Right kidney (tissue), 9 donors: ENCODE measurements around the gene AURKAIP1.
"Not testable (repeated sequence)": the region's sequence is repeated elsewhere in the genome, so short reads cannot be mapped to it uniquely, and the experiment has no call there.

Source experiments
- DNase-seq: peaks from one replicate; pipeline ENCODE4 v3.0.0-alpha.2; 2016
- long read RNA-seq, 8 donors: transcript quantifications; one replicate each; lab custom pipeline, GENCODE V29; 2026

The AURKAIP1 gene
- long read RNA-seq, donor 1, transcript AURKAIP1-203 (3 exons, 1,072 nt): minor isoform, 15 of 170 reads
- long read RNA-seq, donor 1, transcript AURKAIP1-204 (4 exons, 875 nt): minor isoform, 30 of 170 reads
- long read RNA-seq, donor 1, transcript AURKAIP1-201 (4 exons, 798 nt): minor isoform, 6 of 170 reads
- long read RNA-seq, donor 1, transcript AURKAIP1-202 (4 exons, 1,047 nt): major isoform, 87 of 170 reads
- long read RNA-seq, donor 1, partial matches to known transcripts: 32 of 170 reads
- long read RNA-seq, donor 1, other reads (novel, unspliced or antisense): 0 of 170 reads
- long read RNA-seq, donor 2, transcript AURKAIP1-203 (3 exons, 1,072 nt): minor isoform, 16 of 103 reads
- long read RNA-seq, donor 2, transcript AURKAIP1-204 (4 exons, 875 nt): minor isoform, 16 of 103 reads
- long read RNA-seq, donor 2, transcript AURKAIP1-202 (4 exons, 1,047 nt): major isoform, 53 of 103 reads
- long read RNA-seq, donor 2, partial matches to known transcripts: 15 of 103 reads
- long read RNA-seq, donor 2, other reads (novel, unspliced or antisense): 0 of 103 reads
- long read RNA-seq, donor 3, transcript AURKAIP1-203 (3 exons, 1,072 nt): minor isoform, 6 of 52 reads
- long read RNA-seq, donor 3, transcript AURKAIP1-202 (4 exons, 1,047 nt): major isoform, 31 of 52 reads
- long read RNA-seq, donor 3, transcript AURKAIP1-204 (4 exons, 875 nt): minor isoform, 5 of 52 reads
- long read RNA-seq, donor 3, partial matches to known transcripts: 9 of 52 reads
- long read RNA-seq, donor 3, other reads (novel, unspliced or antisense): 0 of 52 reads
- long read RNA-seq, donor 4, transcript AURKAIP1-204 (4 exons, 875 nt): minor isoform, 16 of 89 reads
- long read RNA-seq, donor 4, transcript AURKAIP1-202 (4 exons, 1,047 nt): major isoform, 40 of 89 reads
- long read RNA-seq, donor 4, transcript AURKAIP1-203 (3 exons, 1,072 nt): minor isoform, 11 of 89 reads
- long read RNA-seq, donor 4, partial matches to known transcripts: 18 of 89 reads
- long read RNA-seq, donor 4, other reads (novel, unspliced or antisense): 0 of 89 reads
- long read RNA-seq, donor 5, transcript AURKAIP1-203 (3 exons, 1,072 nt): minor isoform, 11 of 111 reads
- long read RNA-seq, donor 5, transcript AURKAIP1-204 (4 exons, 875 nt): minor isoform, 13 of 111 reads
- long read RNA-seq, donor 5, transcript AURKAIP1-201 (4 exons, 798 nt): minor isoform, 7 of 111 reads
- long read RNA-seq, donor 5, transcript AURKAIP1-202 (4 exons, 1,047 nt): major isoform, 60 of 111 reads
- long read RNA-seq, donor 5, partial matches to known transcripts: 20 of 111 reads
- long read RNA-seq, donor 5, other reads (novel, unspliced or antisense): 0 of 111 reads
- long read RNA-seq, donor 6, transcript AURKAIP1-204 (4 exons, 875 nt): minor isoform, 18 of 123 reads
- long read RNA-seq, donor 6, transcript AURKAIP1-203 (3 exons, 1,072 nt): minor isoform, 11 of 123 reads
- long read RNA-seq, donor 6, transcript AURKAIP1-202 (4 exons, 1,047 nt): major isoform, 63 of 123 reads
- long read RNA-seq, donor 6, partial matches to known transcripts: 27 of 123 reads
- long read RNA-seq, donor 6, other reads (novel, unspliced or antisense): 0 of 123 reads
- long read RNA-seq, donor 7, transcript AURKAIP1-203 (3 exons, 1,072 nt): minor isoform, 18 of 178 reads
- long read RNA-seq, donor 7, transcript AURKAIP1-204 (4 exons, 875 nt): minor isoform, 26 of 178 reads
- long read RNA-seq, donor 7, transcript AURKAIP1-202 (4 exons, 1,047 nt): major isoform, 89 of 178 reads
- long read RNA-seq, donor 7, transcript AURKAIP1-201 (4 exons, 798 nt): minor isoform, 8 of 178 reads
- long read RNA-seq, donor 7, partial matches to known transcripts: 36 of 178 reads
- long read RNA-seq, donor 7, other reads (novel, unspliced or antisense): 0 of 178 reads
- long read RNA-seq, donor 8, transcript AURKAIP1-203 (3 exons, 1,072 nt): minor isoform, 10 of 113 reads
- long read RNA-seq, donor 8, transcript AURKAIP1-202 (4 exons, 1,047 nt): major isoform, 56 of 113 reads
- long read RNA-seq, donor 8, transcript AURKAIP1-204 (4 exons, 875 nt): minor isoform, 19 of 113 reads
- long read RNA-seq, donor 8, partial matches to known transcripts: 23 of 113 reads
- long read RNA-seq, donor 8, other reads (novel, unspliced or antisense): 0 of 113 reads

- DNase-seq: peak; percentile 92
Measured at GRCh38 chr1:1374929-1375662, at the start of gene AURKAIP1. Gene AURKAIP1, minus strand, starts transcription at chr1:1375207. Its CDS starts 451 bp downstream, at chr1:1374756.

DNA sequence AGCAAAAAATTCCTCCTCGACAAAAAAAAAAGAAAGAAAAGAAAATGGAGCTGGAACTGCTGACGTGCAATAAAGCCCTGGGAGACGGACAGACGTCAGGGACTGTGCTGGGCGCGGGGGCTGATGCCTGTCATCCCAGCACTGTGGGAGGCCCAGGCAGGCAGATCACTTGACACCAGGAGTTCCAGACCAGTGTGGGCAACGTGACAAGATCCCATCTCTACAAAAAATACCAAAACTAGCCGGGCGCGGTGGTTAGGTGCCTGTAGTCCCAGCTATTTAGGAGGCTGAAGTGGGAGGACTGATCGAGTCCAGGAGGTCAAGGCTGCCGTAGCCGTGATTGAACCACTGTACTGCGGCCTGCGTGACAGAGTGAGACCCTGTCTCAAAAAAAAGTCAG lies 49.7 kb upstream of the AURKAIP1 start:
- no peak for DNase-seq

- DNase-seq: no peak
Measured at GRCh38 chr1:1423245-1423597, 48.2 kb upstream of the AURKAIP1 start.

DNA sequence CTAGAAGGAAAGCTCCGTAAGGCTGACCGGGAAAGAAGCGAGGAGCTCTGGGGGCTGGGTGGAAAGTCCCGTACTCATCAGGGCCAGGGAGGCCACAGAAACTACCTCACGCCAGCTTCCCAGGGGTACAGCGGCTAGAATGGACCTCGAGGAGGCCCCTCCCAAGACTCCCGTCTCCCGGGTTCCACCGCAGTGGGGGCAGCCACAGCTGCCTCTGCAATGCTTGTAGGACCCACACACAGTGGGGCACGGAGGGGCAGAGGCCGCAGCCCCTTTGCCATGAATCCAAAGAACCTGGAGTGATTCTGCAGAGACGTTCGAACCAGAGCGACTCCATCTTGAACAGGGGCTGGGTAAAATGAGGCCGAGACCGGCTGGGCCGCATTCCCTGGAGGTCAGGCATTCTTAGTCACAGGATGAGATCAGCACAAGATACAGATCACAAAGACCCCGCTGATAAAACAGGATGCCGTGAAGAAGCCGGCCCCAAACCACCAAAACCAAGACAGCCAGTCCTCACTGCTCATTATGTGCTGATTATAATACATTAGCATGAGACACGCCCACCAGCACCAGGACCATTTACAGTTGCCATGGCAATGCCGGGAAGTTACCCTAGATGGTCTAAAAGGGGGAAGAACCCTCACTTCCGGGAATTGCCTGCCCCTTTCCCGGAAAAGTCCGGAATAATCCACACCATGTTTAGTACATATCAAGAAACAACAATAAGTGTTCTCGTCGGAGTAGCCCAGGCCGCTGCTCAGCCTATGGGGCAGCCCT lies 47.6 kb upstream of the AURKAIP1 start:
- DNase-seq: no peak

- no peak for DNase-seq
Measured at GRCh38 chr1:1421907-1422464, 47.0 kb upstream of the AURKAIP1 start.

DNA sequence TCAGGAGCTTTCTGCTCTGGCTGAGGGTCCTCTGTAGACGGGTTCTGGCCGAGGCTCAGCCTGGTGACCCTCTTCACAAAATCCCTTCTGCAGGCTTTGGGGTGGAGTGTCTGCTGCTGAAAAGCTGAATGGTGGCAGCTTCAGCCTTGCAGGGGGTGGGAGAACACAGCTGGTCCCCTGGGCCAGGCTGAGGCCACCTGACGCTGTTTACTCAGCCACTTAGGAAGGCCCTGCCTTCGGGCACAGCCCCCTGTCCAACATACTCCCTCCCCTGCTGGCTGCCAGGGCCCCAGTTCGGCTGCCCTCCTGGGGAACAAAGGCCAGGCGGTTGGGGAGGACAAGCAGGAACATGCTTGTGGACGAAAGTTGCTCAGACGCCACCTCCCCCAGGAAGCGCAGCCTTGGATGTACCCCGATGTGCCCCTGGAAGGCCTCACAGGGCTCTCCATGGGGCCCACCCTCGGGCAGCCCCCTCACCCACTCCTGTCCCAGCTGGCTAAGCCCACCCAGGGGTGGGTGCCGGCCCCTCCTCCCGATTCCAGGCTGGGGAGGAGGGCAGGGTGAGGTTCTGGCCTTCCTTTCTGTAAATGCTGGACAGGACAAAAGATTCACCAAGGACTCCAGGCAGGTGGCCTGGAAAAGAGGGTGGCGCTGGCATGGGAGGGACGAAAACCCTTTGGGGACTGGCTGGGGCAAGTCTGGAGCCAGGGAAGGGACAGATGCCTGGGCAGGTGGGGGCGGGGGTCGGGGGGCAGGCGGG lies 46.3 kb upstream of the AURKAIP1 start, which contains the start of gene ANKRD65:
TSS of gene ANKRD65 (minus strand) at position 130 of the 760 bp plus-strand sequence. CDS start 271 bp downstream, outside the sequence.
- no peak for DNase-seq

GRCh38 chr1:1420654-1421141 lies 45.7 kb upstream of the AURKAIP1 start:
- DNase-seq: no peak

DNA sequence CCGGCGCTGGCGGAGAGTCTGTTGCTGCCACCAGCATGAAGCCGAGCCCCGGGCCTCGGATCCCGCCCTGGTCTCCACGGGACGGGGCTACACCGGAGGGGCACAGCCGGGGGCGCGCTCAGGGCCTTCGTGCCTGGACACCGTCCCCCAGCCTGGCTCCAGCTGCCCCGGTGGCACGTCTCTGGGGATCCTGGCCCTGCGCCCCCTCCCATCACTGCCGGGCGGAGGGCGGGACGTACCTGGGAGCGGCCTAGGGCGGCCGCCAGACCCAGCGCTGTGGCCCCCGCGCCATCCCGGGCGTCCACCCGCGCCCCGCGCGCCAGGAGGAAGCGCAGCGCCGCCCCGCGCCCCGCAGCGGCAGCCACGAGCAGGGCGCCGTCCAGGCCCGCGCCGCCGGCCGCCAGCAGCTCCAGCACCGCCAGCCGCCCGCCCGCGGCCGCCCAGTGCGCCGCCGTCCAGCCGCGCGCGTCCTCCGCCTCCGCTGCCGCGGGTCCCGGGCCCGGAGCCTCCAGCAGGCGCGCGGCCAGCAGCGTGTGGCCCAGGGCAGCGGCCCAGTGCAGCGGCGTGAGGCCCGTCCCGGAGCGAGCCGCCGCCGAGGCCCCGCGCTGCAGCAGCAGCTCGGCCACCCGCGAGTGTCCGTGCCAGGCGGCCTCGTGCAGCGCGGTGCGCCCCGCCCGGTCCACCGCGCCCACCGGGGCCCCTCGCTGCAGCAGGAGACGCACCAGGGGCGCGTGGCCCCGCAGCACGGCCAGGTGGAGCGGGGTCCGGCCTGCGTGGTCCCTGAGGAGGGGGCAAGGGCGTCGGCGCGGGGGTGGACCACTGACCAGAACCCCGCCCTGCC lies 45.0 kb upstream of the AURKAIP1 start:
- peak; percentile 68 for DNase-seq

DNA sequence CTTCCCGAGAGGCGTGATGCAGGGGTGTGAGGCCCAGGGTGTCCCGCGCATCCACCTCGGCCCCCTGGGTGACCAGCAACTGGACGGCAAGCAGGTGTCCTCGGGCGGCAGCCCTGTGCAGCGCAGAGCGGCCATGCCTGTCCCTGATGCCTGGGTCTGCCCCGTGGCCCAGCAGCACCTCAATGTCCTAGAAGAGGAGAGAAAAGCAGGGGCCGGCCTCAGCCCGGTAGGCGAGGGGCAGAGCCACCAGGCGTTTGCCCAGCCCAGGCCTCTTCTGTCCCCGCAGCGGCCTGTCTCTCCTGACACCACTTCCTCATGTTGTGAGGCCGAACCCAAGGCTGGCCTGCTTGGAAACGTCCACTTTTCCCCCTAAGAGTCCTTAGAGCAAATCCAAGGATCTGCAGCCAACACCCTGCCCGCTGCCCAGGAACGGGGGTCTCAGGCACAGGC lies 44.4 kb upstream of the AURKAIP1 start:
- DNase-seq: no peak

- no peak for DNase-seq
Measured at GRCh38 chr1:1418464-1419362, 43.7 kb upstream of the AURKAIP1 start.

- DNase-seq: not testable (repeated sequence)
Measured at GRCh38 chr1:1417825-1418463, 42.9 kb upstream of the AURKAIP1 start.

DNA sequence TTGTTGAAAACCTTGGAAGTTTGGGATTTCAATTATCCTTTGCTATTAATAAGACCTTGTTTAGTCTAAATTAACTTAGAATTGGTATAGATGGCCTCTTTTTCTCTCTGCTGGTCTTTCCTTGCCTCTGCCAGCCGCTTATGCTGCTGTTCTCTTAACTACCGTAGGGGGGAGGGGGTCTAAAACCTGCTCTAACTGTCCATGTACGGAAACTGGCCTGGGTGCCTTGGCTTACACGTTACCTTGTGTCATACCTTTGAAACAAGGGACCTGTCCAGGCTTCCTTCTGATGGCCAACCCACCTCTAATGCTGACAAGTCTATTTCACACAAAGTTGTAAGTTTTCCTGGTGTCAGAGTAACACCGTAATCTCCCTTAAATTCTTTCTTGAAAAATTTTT lies 42.4 kb upstream of the AURKAIP1 start:
- not testable (repeated sequence) for DNase-seq

DNA sequence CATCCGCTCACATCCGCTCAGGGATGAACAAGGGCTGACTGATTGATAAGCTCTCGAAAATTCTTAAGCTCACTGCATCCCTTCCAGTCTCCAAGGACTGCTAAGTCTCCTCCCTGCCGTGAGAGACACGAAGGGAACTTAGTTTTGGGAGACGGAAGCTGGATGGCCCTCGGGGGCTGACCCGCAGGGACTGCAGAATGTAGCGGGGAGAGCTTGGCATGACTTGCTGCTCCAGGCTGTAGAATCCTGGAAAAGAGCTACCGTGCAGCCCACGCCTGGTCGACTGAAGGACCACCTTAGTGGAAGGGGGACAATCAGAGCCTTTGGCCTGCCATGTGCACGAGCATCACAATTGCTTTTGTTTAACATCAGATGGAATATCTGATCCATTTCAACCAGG lies 40.7 kb upstream of the AURKAIP1 start:
- no peak for DNase-seq

DNA sequence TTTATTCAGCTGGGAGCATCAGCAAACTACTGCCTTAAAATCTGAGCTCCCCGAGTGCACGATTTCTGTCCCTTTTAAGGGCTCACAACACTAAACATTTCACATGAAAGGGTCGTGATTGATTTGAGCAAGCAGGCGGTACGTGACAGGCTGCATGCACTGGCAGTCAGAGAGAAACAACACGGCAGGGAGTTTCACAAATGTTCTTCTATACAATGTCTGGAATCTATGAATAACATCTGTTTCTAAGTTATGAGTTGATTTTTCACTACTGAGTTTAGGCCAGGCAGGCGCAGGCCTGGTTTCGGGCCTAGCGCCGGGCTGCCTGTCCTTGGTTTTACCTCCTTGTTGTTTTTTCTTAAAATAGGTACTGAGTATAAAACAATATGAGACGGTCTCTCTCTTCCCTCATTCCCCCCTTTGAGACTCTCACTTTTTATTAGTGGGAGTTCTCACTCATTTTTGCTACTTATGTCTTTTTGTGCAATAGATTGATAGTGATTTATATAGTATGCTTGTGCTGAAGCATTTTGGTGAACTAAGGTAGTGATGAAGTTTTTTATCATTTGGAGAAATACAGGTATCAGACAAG lies 37.4 kb upstream of the AURKAIP1 start:
- DNase-seq: not testable (repeated sequence)
